Measurements from ENCODE around the gene CNTN5.

CNTN5 gene

GRCh38 chr11:100068116-100068515 is 1047.4 kb downstream of the CNTN5 start:
- DNase-seq = no peak
- Mint-ChIP-seq H3K36me3 (no peaks in the 10 kb centered on the region), H3K27ac (no peak overlapping the region), H3K4me1 (no peaks in the 10 kb centered on the region), H3K4me3 (no peak overlapping the region), H3K27me3 (no peaks in the 10 kb centered on the region), H3K9me3 (no peaks in the 10 kb centered on the region)
- no peak for ATAC-seq (replicated peaks)

GRCh38 chr11:100072131-100072530 is 1051.4 kb downstream of the CNTN5 start:
- Mint-ChIP-seq H3K27me3 (no peaks in the 10 kb centered on the region), H3K36me3 (no peaks in the 10 kb centered on the region)
- ATAC-seq (replicated peaks) = no peak

GRCh38 chr11:100080381-100080780 is 1059.6 kb downstream of the CNTN5 start:
- Mint-ChIP-seq H3K27ac (no peak overlapping the region), H3K4me3 (no peak overlapping the region), H3K9me3 (peaks cover 0 to 5% of the 10 kb centered on the region in 2 donors), H3K36me3 (no peaks in the 10 kb centered on the region), H3K4me1 (no peaks in the 10 kb centered on the region), H3K27me3 (no peaks in the 10 kb centered on the region)
- DNase-seq = no peak
- no peak for ATAC-seq (replicated peaks)

More at GRCh38 chr11:100072131-100072530, 1051.4 kb downstream of the CNTN5 start:
- Mint-ChIP-seq H3K9me3 (no peaks in the 10 kb centered on the region), H3K4me1 (no peaks in the 10 kb centered on the region), H3K4me3 (no peak overlapping the region), H3K27ac (no peak overlapping the region)
- DNase-seq = no peak

GRCh38 chr11:100080821-100081220 is 1060.1 kb downstream of the CNTN5 start:
- ATAC-seq (replicated peaks) = no peak

GRCh38 chr11:100093698-100094097 is 1072.9 kb downstream of the CNTN5 start:
- no peak overlapping the region for H3K4me3 Mint-ChIP-seq
- peaks cover 3% of the 10 kb centered on the region in 2 donors for H3K9me3 Mint-ChIP-seq
- H3K27me3 Mint-ChIP-seq = no peaks in the 10 kb centered on the region
- no peaks in the 10 kb centered on the region for H3K4me1 Mint-ChIP-seq
- DNase-seq (no peak), ATAC-seq (replicated peaks) (no peak)
- H3K27ac Mint-ChIP-seq = no peak overlapping the region
- no peaks in the 10 kb centered on the region for H3K36me3 Mint-ChIP-seq

More at GRCh38 chr11:100080821-100081220, 1060.1 kb downstream of the CNTN5 start:
- Mint-ChIP-seq H3K4me1 (no peaks in the 10 kb centered on the region), H3K36me3 (no peaks in the 10 kb centered on the region), H3K27me3 (no peaks in the 10 kb centered on the region), H3K4me3 (no peak overlapping the region), H3K27ac (no peak overlapping the region), H3K9me3 (peaks cover 0 to 5% of the 10 kb centered on the region in 2 donors)
- no peak for DNase-seq

- Mint-ChIP-seq H3K27me3 (no peaks in the 10 kb centered on the region), H3K27ac (no peak overlapping the region)
These were observed 1073.5 kb downstream of the CNTN5 start for GRCh38 chr11:100094121-100094865.

GRCh38 chr11:100095809-100096208 is 1075.1 kb downstream of the CNTN5 start:
- Mint-ChIP-seq H3K36me3 (no peaks in the 10 kb centered on the region), H3K27me3 (no peaks in the 10 kb centered on the region), H3K27ac (no peak overlapping the region), H3K9me3 (peaks cover 3 to 4% of the 10 kb centered on the region in 2 donors), H3K4me1 (no peaks in the 10 kb centered on the region), H3K4me3 (no peak overlapping the region)
- DNase-seq (no peak), ATAC-seq (replicated peaks) (no peak)

More at GRCh38 chr11:100094121-100094865, 1073.5 kb downstream of the CNTN5 start:
- Mint-ChIP-seq H3K36me3 (no peaks in the 10 kb centered on the region), H3K9me3 (peaks cover 2 to 3% of the 10 kb centered on the region in 2 donors), H3K4me3 (no peak overlapping the region), H3K4me1 (no peaks in the 10 kb centered on the region)
- DNase-seq (no peak), ATAC-seq (replicated peaks) (no peak)

GRCh38 chr11:100098560-100098959 is 1077.8 kb downstream of the CNTN5 start:
- Mint-ChIP-seq H3K27me3 (no peaks in the 10 kb centered on the region), H3K4me1 (no peaks in the 10 kb centered on the region), H3K27ac (no peak overlapping the region), H3K36me3 (no peaks in the 10 kb centered on the region), H3K4me3 (no peak overlapping the region), H3K9me3 (peaks cover 3 to 11% of the 10 kb centered on the region in 2 donors)
- no peak for ATAC-seq (replicated peaks)
- DNase-seq = no peak

GRCh38 chr11:100105255-100105981 is 1084.7 kb downstream of the CNTN5 start:
- H3K9me3 Mint-ChIP-seq = peaks cover 3 to 13% of the 10 kb centered on the region in 2 donors
- no peak overlapping the region for H3K27ac Mint-ChIP-seq
- H3K27me3 Mint-ChIP-seq = no peaks in the 10 kb centered on the region
- H3K4me3 Mint-ChIP-seq = no peak overlapping the region
- H3K36me3 Mint-ChIP-seq = no peaks in the 10 kb centered on the region
- ATAC-seq (replicated peaks) (no peak), DNase-seq (no peak)
- H3K4me1 Mint-ChIP-seq = no peaks in the 10 kb centered on the region

- no peaks in the 10 kb centered on the region for H3K36me3 Mint-ChIP-seq
- H3K9me3 Mint-ChIP-seq = peaks cover 3 to 13% of the 10 kb centered on the region in 2 donors
- DNase-seq = no peak
- H3K4me3 Mint-ChIP-seq = no peak overlapping the region
- no peak overlapping the region for H3K27ac Mint-ChIP-seq
- H3K27me3 Mint-ChIP-seq = no peaks in the 10 kb centered on the region
- H3K4me1 Mint-ChIP-seq = no peaks in the 10 kb centered on the region
- no peak for ATAC-seq (replicated peaks)
These were observed 1085.2 kb downstream of the CNTN5 start for GRCh38 chr11:100105982-100106358.

- H3K36me3 Mint-ChIP-seq = no peaks in the 10 kb centered on the region
- ATAC-seq (replicated peaks) (no peak), DNase-seq (no peak)
- no peak overlapping the region for H3K4me3 Mint-ChIP-seq
- H3K4me1 Mint-ChIP-seq = no peaks in the 10 kb centered on the region
- H3K27ac Mint-ChIP-seq = no peak overlapping the region
- peaks cover 0 to 1% of the 10 kb centered on the region in 2 donors for H3K9me3 Mint-ChIP-seq
- no peaks in the 10 kb centered on the region for H3K27me3 Mint-ChIP-seq
These were observed 1098.4 kb downstream of the CNTN5 start for GRCh38 chr11:100119176-100119575.

GRCh38 chr11:100133114-100133513 is 1112.4 kb downstream of the CNTN5 start:
- H3K4me3 Mint-ChIP-seq = no peak overlapping the region
- no peak for ATAC-seq (replicated peaks)
- H3K36me3 Mint-ChIP-seq = no peaks in the 10 kb centered on the region
- no peak for DNase-seq
- H3K4me1 Mint-ChIP-seq = no peaks in the 10 kb centered on the region
- peaks cover 6% of the 10 kb centered on the region in 2 donors for H3K9me3 Mint-ChIP-seq
- H3K27ac Mint-ChIP-seq = no peak overlapping the region
- no peaks in the 10 kb centered on the region for H3K27me3 Mint-ChIP-seq

GRCh38 chr11:100141201-100141600 is 1120.5 kb downstream of the CNTN5 start:
- Mint-ChIP-seq H3K27me3 (no peaks in the 10 kb centered on the region), H3K36me3 (no peaks in the 10 kb centered on the region), H3K27ac (no peak overlapping the region), H3K9me3 (no peaks in the 10 kb centered on the region), H3K4me1 (no peaks in the 10 kb centered on the region), H3K4me3 (no peak overlapping the region)
- DNase-seq (no peak), ATAC-seq (replicated peaks) (no peak)

- H3K27ac Mint-ChIP-seq = no peak overlapping the region
- DNase-seq (no peak), ATAC-seq (replicated peaks) (no peak)
- no peaks in the 10 kb centered on the region for H3K36me3 Mint-ChIP-seq
- no peak overlapping the region for H3K4me3 Mint-ChIP-seq
- peaks cover 0 to 2% of the 10 kb centered on the region in 2 donors for H3K9me3 Mint-ChIP-seq
- H3K4me1 Mint-ChIP-seq = no peaks in the 10 kb centered on the region
- H3K27me3 Mint-ChIP-seq = no peaks in the 10 kb centered on the region
These were observed 1131.2 kb downstream of the CNTN5 start for GRCh38 chr11:100151944-100152343.

GRCh38 chr11:100152766-100153165 is 1132.0 kb downstream of the CNTN5 start:
- Mint-ChIP-seq H3K4me3 (no peak overlapping the region), H3K36me3 (no peaks in the 10 kb centered on the region), H3K27me3 (no peaks in the 10 kb centered on the region), H3K9me3 (peaks cover 0 to 2% of the 10 kb centered on the region in 2 donors), H3K27ac (no peak overlapping the region), H3K4me1 (no peaks in the 10 kb centered on the region)
- no peak for DNase-seq
- ATAC-seq (replicated peaks) = no peak
